Activated naive CD4-positive, alpha-beta T cell treated with Interleukin-2 at 50 U/mL for 16 hours (primary cell): ENCODE measurements around the gene CCDC71.

ENCODE experiments used
- DNase-seq: peaks from one replicate; pipeline ENCODE4 v3.0.0-alpha.2; 2020

The CCDC71 gene

GRCh38 chr3:49124991-49125670, 41.0 kb downstream of the CCDC71 start:
- no peak for DNase-seq

- DNase-seq = no peak
Measured at GRCh38 chr3:49124203-49124602, 41.9 kb downstream of the CCDC71 start.

- DNase-seq = no peak
Measured at GRCh38 chr3:49123687-49124086, 42.4 kb downstream of the CCDC71 start.

- DNase-seq = no peak
Measured at GRCh38 chr3:49122886-49123545, 43.1 kb downstream of the CCDC71 start.

GRCh38 chr3:49122451-49122850, 43.7 kb downstream of the CCDC71 start:
- DNase-seq = no peak

- DNase-seq = no peak
Measured at GRCh38 chr3:49122022-49122421, 44.1 kb downstream of the CCDC71 start.

- no peak for DNase-seq
Measured at GRCh38 chr3:49121132-49121736, 44.9 kb downstream of the CCDC71 start.

- DNase-seq = peak; percentile 95
Measured at GRCh38 chr3:49120438-49121131, 45.5 kb downstream of the CCDC71 start, which contains the start of gene USP19. Gene USP19, minus strand, starts transcription at chr3:49120823. Its CDS starts 1,678 bp downstream, at chr3:49119145.

GRCh38 chr3:49120096-49120437, 46.1 kb downstream of the CCDC71 start:
- DNase-seq = peak; percentile 3

GRCh38 chr3:49119439-49119838, 46.7 kb downstream of the CCDC71 start:
- no peak for DNase-seq

- no peak for DNase-seq
Measured at GRCh38 chr3:49119036-49119435, 47.1 kb downstream of the CCDC71 start.
